CD4-positive, alpha-beta T cell treated with Interleukin-1 beta for 1 hour (primary cell): ENCODE data around the gene CAD.
A peak's percentile ranks its signal among the peaks of the same experiment; 100 is the strongest.
"Not testable (repeated sequence)": the region's sequence is repeated elsewhere in the genome, so short reads cannot be mapped to it uniquely, and the experiment has no call there.

Experiments used
- DNase-seq, 2 donors: peaks; one replicate each; pipeline ENCODE4 v3.0.0-alpha.2; 2020 to 2022

The CAD gene

GRCh38 chr2:27217173-27218121, at the start of gene CAD:
Gene CAD, plus strand, starts transcription at chr2:27217369. Its CDS starts 183 bp downstream, at chr2:27217552.
- DNase-seq = peak; percentile 85 to 88

GRCh38 chr2:27170581-27171337, 46.4 kb upstream of the CAD start:
- no peak for DNase-seq

GRCh38 chr2:27171351-27171848, 45.8 kb upstream of the CAD start:
- DNase-seq = no peak

- DNase-seq = no peak
Observed at GRCh38 chr2:27174638-27175037, 42.5 kb upstream of the CAD start.

GRCh38 chr2:27175330-27175729, 41.8 kb upstream of the CAD start:
- no peak for DNase-seq

- DNase-seq = not testable (repeated sequence)
Observed at GRCh38 chr2:27175781-27176180, 41.4 kb upstream of the CAD start.

- no peak for DNase-seq
Observed at GRCh38 chr2:27177441-27178351, 39.5 kb upstream of the CAD start.

- DNase-seq = no peak
Observed at GRCh38 chr2:27178469-27178868, 38.7 kb upstream of the CAD start.

GRCh38 chr2:27179344-27180000, 37.7 kb upstream of the CAD start:
- DNase-seq = no peak

- no peak for DNase-seq
Observed at GRCh38 chr2:27182346-27182745, 34.8 kb upstream of the CAD start.

GRCh38 chr2:27184115-27184514, 33.1 kb upstream of the CAD start:
- no peak for DNase-seq

- DNase-seq = no peak
Observed at GRCh38 chr2:27185331-27186026, 31.7 kb upstream of the CAD start.

GRCh38 chr2:27186613-27187345, 30.4 kb upstream of the CAD start:
- DNase-seq = no peak

- DNase-seq = no peak
Observed at GRCh38 chr2:27189989-27190388, 27.2 kb upstream of the CAD start.

- DNase-seq = peak; percentile 49 to 66
Observed at GRCh38 chr2:27191070-27191829, 25.9 kb upstream of the CAD start.

GRCh38 chr2:27194538-27195354, 22.4 kb upstream of the CAD start:
- DNase-seq = no peak

GRCh38 chr2:27195799-27196198, 21.4 kb upstream of the CAD start:
- DNase-seq = not testable (repeated sequence)

- DNase-seq = not testable (repeated sequence)
Observed at GRCh38 chr2:27198068-27198467, 19.1 kb upstream of the CAD start.

GRCh38 chr2:27198627-27199026, 18.5 kb upstream of the CAD start:
- no peak for DNase-seq
